Naive thymus-derived CD4-positive, alpha-beta T cell (primary cell): ENCODE data around the gene MED17. TPM values are rescaled to one million over a fixed set of nuclear protein-coding genes. Genes with fewer than 3 reads are reported as not detected.

Experiments
- ATAC-seq: fragments of 150-1000 bp; cut with Tn5 transposase; 2 replicates; pipeline ENCODE4 v1.10.0; 2021; ENCODE audit warnings: mild to moderate bottlenecking, moderate library complexity
- CTCF ChIA-PET: fragments of 350-600 bp; sonication (Branson Sonifier 250); formaldehyde crosslinking; loops from one replicate; lab custom pipeline; 2021; ENCODE audit warnings: antibody characterized with exemption; lab: Charles Lee
- POLR2A ChIA-PET: fragments of 350-600 bp; sonication (Branson Sonifier 250); formaldehyde crosslinking; loops from one replicate; lab custom pipeline; 2021; ENCODE audit warnings: antibody characterized with exemption, inconsistent platforms; lab: Charles Lee
- DNase-seq, 9 donors: peaks; one replicate each; pipeline versions ENCODE4 v3.0.0 to v3.0.0-alpha.2; 2020 to 2022; ENCODE audit warnings: mixed read lengths in 1 of 9
- H3K27ac ChIP-seq: one replicate; pipeline ENCODE4 v1.7.0; 2013; ENCODE audit warnings: mild to moderate bottlenecking, low read depth, low read length, moderate library complexity
- H3K27me3 ChIP-seq, 2 donors: one replicate each; pipeline ENCODE4 v1.7.0; 2013; ENCODE audit warnings: low read length in 2 of 2, mild to moderate bottlenecking in 2 of 2, moderate library complexity in 2 of 2; ENCODE audit not compliant: control insufficient read depth in 2 of 2, insufficient read depth in 2 of 2
- H3K36me3 ChIP-seq, 3 experiments: 1 replicate in 2 of 3; 2 replicates in 1 of 3; pipeline ENCODE4 v1.7.0; 2013; ENCODE audit warnings: low read length in 3 of 3, mild to moderate bottlenecking in 3 of 3, moderate library complexity in 1 of 3; ENCODE audit not compliant: insufficient read depth in 3 of 3, control insufficient read depth in 2 of 3
- H3K4me1 ChIP-seq, 2 donors: one replicate each; pipeline ENCODE4 v1.7.0; 2013; ENCODE audit warnings: low read length in 2 of 2, mild to moderate bottlenecking in 2 of 2, moderate library complexity in 1 of 2; ENCODE audit not compliant: control insufficient read depth in 2 of 2, insufficient read depth in 2 of 2
- H3K4me3 ChIP-seq: 2 replicates; pipeline ENCODE4 v1.7.0; 2013; ENCODE audit warnings: mild to moderate bottlenecking, low read length
- H3K9me3 ChIP-seq, 3 experiments: 1 replicate in 2 of 3; 2 replicates in 1 of 3; pipeline ENCODE4 v1.7.0; 2013; ENCODE audit warnings: low read length in 3 of 3; ENCODE audit not compliant: control insufficient read depth in 2 of 3
- H3K27ac Mint-ChIP-seq, 9 donors: one replicate each; pipeline ENCODE4 v1.8.0; 2020 to 2022; ENCODE audit warnings: mixed read lengths in 9 of 9, mild to moderate bottlenecking in 8 of 9, moderate library complexity in 5 of 9, inconsistent platforms in 2 of 9
- H3K27me3 Mint-ChIP-seq, 5 donors: one replicate each; pipeline ENCODE4 v1.8.0; 2021 to 2022; ENCODE audit warnings: mixed read lengths in 5 of 5, mild to moderate bottlenecking in 1 of 5
- H3K36me3 Mint-ChIP-seq, 5 donors: one replicate each; pipeline ENCODE4 v1.8.0; 2020 to 2022; ENCODE audit warnings: mixed read lengths in 5 of 5, mild to moderate bottlenecking in 3 of 5, inconsistent platforms in 1 of 5
- H3K4me1 Mint-ChIP-seq, 7 donors: one replicate each; pipeline ENCODE4 v1.8.0; 2020 to 2022; ENCODE audit warnings: mixed read lengths in 7 of 7, mild to moderate bottlenecking in 3 of 7, inconsistent platforms in 1 of 7
- H3K4me3 Mint-ChIP-seq, 10 donors: one replicate each; pipeline ENCODE4 v1.8.0; 2020 to 2022; ENCODE audit warnings: mild to moderate bottlenecking in 10 of 10, mixed read lengths in 10 of 10, moderate library complexity in 6 of 10, inconsistent platforms in 2 of 10
- H3K9me3 Mint-ChIP-seq, 11 donors: one replicate each; pipeline ENCODE4 v1.8.0; 2020 to 2022; ENCODE audit warnings: mixed read lengths in 11 of 11, mild to moderate bottlenecking in 4 of 11, inconsistent platforms in 1 of 11, moderate library complexity in 1 of 11
- intact Hi-C, 2 donors: fragments of 100-400 bp; cut with micrococcal nuclease; formaldehyde crosslinking; loops; one replicate each; pipeline ENCODE4 v1.15.1; 2023
- polyA plus RNA-seq, 2 donors: library from polyadenylated mRNA; unstranded; fragments of 300-500 nt; fragmentation: Illumina TruSeq; gene quantifications; one replicate each; pipeline ENCODE4 v1.2.3, GENCODE V29; 2021
- total RNA-seq, 6 experiments: library from RNA in 5 of 6; stranded (reverse) in 5 of 6; gene quantifications; 1 replicate in 5 of 6; 2 replicates in 1 of 6; pipeline ENCODE4 v1.2.3 and lab custom pipeline; 2021 to 2026

The MED17 gene
- total and polyA plus RNA-seq, 7 experiments from 2014 or later, result 17.3 to 75.9 (median 64.2) TPM

GRCh38 chr11:93737904-93738612 lies 46.0 kb upstream of the MED17 start:
- peak overlapping the region; percentile 88 for H3K4me3 ChIP-seq
- ATAC-seq (no peak), DNase-seq (no peak)
- POLR2A ChIA-PET, result interaction anchor here (1.2 to 5.8 kb wide), 4 partner anchors 14 to 57 kb away, joined by 3 to 96 read pairs (median 6); partner anchors contain the start of gene MED17
- no peaks in the 10 kb centered on the region for H3K9me3 ChIP-seq
- peaks cover 38 to 94% (median 72%) of the 10 kb centered on the region in 7 donors for H3K4me1 Mint-ChIP-seq
- CTCF ChIA-PET, result interaction anchor here (0.6 kb wide), 1 partner anchor 13 kb away, joined by 3 read pairs; no protein-coding TSS in a partner anchor
- H3K27me3 ChIP-seq, result no peaks in the 10 kb centered on the region
- peaks cover 30 to 42% (median 31%) of the 10 kb centered on the region in 3 experiments for H3K36me3 ChIP-seq
- H3K4me1 ChIP-seq, result peaks cover 28 to 50% of the 10 kb centered on the region in 2 donors
- H3K27ac Mint-ChIP-seq, result peak overlapping the region; percentile 51 to 100 (median 98)
- peaks cover 0 to 54% (median 45%) of the 10 kb centered on the region in 5 donors for H3K36me3 Mint-ChIP-seq
- intact Hi-C loops, result loop anchor here in 1 of 2 donors (1.0 kb wide), 1 partner anchor 8 kb away; no protein-coding TSS in a partner anchor
- H3K9me3 Mint-ChIP-seq, result peaks cover 0 to 2% (median 0%) of the 10 kb centered on the region in 11 donors
- peak overlapping the region; percentile 68 to 100 (median 99) for H3K4me3 Mint-ChIP-seq
- peaks cover 0 to 3% (median 0%) of the 10 kb centered on the region in 5 donors for H3K27me3 Mint-ChIP-seq
- peak overlapping the region; percentile 84 for H3K27ac ChIP-seq

- intact Hi-C loops, result loop anchor here in 1 of 2 donors (1.0 kb wide), 1 partner anchor 8 kb away; no protein-coding TSS in a partner anchor
- peaks cover 0 to 53% (median 44%) of the 10 kb centered on the region in 5 donors for H3K36me3 Mint-ChIP-seq
- peaks cover 0 to 2% (median 0%) of the 10 kb centered on the region in 11 donors for H3K9me3 Mint-ChIP-seq
- CTCF ChIA-PET, result interaction anchor here (0.6 kb wide), 1 partner anchor 12 kb away, joined by 3 read pairs; no protein-coding TSS in a partner anchor
- peaks cover 28 to 44% of the 10 kb centered on the region in 2 donors for H3K4me1 ChIP-seq
- ATAC-seq, result no peak
- peak overlapping the region; percentile 88 for H3K4me3 ChIP-seq
- H3K36me3 ChIP-seq, result peaks cover 25 to 36% (median 26%) of the 10 kb centered on the region in 3 experiments
- H3K27me3 ChIP-seq, result no peaks in the 10 kb centered on the region
- H3K27ac ChIP-seq, result peak overlapping the region; percentile 84
- POLR2A ChIA-PET, result interaction anchor here (1.2 to 5.8 kb wide), 3 partner anchors 14 to 56 kb away, joined by 3 to 96 read pairs (median 4); partner anchors contain the start of gene MED17
- peaks cover 39 to 92% (median 71%) of the 10 kb centered on the region in 7 donors for H3K4me1 Mint-ChIP-seq
- H3K4me3 Mint-ChIP-seq, result peak overlapping the region; percentile 68 to 100 (median 99)
- DNase-seq, result no peak
- no peaks in the 10 kb centered on the region for H3K9me3 ChIP-seq
- H3K27me3 Mint-ChIP-seq, result peaks cover 0 to 3% (median 0%) of the 10 kb centered on the region in 5 donors
- peak overlapping the region; percentile 56 to 100 (median 98) for H3K27ac Mint-ChIP-seq
These were observed 45.4 kb upstream of the MED17 start for GRCh38 chr11:93738647-93739081.

- H3K4me1 ChIP-seq, result peaks cover 28 to 35% of the 10 kb centered on the region in 2 donors
These were observed 43.9 kb upstream of the MED17 start for GRCh38 chr11:93740031-93740729.

GRCh38 chr11:93740730-93741093 lies 43.4 kb upstream of the MED17 start:
- H3K9me3 ChIP-seq, result no peaks in the 10 kb centered on the region
- peaks cover 28 to 35% of the 10 kb centered on the region in 2 donors for H3K4me1 ChIP-seq
- Mint-ChIP-seq H3K36me3 (peaks cover 0 to 50% (median 41%) of the 10 kb centered on the region in 5 donors), H3K9me3 (peaks cover 0 to 2% (median 0%) of the 10 kb centered on the region in 11 donors), H3K27ac (peak overlapping the region; percentile 98 to 100 (median 100)), H3K4me1 (peaks cover 41 to 92% (median 73%) of the 10 kb centered on the region in 7 donors), H3K27me3 (peaks cover 0 to 3% (median 0%) of the 10 kb centered on the region in 5 donors), H3K4me3 (peak overlapping the region; percentile 95 to 100 (median 100))
- H3K27ac ChIP-seq, result peak overlapping the region; percentile 84
- ATAC-seq (peak; percentile 59), DNase-seq (peak in 6 of 9 donors; percentile 35 to 65 (median 58))
- peak overlapping the region; percentile 88 for H3K4me3 ChIP-seq
- intact Hi-C loops, result loop anchor here (1.0 to 2.0 kb wide), 13 partner anchors 44 to 1348 kb away; partner anchors contain the start of genes ANKRD49 (in 2 of the 2), CEP295 (in 2 of the 2), CWC15 (in 2 of the 2) and KDM4D (in 2 of the 2)
- ChIA-PET POLR2A (interaction anchor here (0.7 to 5.8 kb wide), 20 partner anchors 10 to 1490 kb away, joined by 3 to 96 read pairs (median 6); partner anchors contain the start of genes CEP295, ENDOD1, FUT4 and MED17), CTCF (interaction anchor here (1.1 to 1.2 kb wide), 3 partner anchors 10 to 43 kb away, joined by 3 to 8 read pairs (median 3); partner anchors contain the start of gene MED17)
- H3K36me3 ChIP-seq, result peaks cover 11 to 20% (median 19%) of the 10 kb centered on the region in 3 experiments
- H3K27me3 ChIP-seq, result no peaks in the 10 kb centered on the region

More at GRCh38 chr11:93740031-93740729, 43.9 kb upstream of the MED17 start:
- H3K4me3 ChIP-seq, result peak overlapping the region; percentile 88
- Mint-ChIP-seq H3K4me1 (peaks cover 41 to 94% (median 73%) of the 10 kb centered on the region in 7 donors), H3K9me3 (peaks cover 0 to 2% (median 0%) of the 10 kb centered on the region in 11 donors), H3K4me3 (peak overlapping the region; percentile 95 to 100 (median 100)), H3K27me3 (peaks cover 0 to 3% (median 0%) of the 10 kb centered on the region in 5 donors), H3K27ac (peak overlapping the region; percentile 98 to 100 (median 100)), H3K36me3 (peaks cover 0 to 52% (median 41%) of the 10 kb centered on the region in 5 donors)
- CTCF ChIA-PET, result interaction anchor here (1.1 to 1.2 kb wide), 2 partner anchors 9 to 44 kb away, joined by 3 read pairs; partner anchors contain the start of gene MED17
- ATAC-seq, result no peak
- H3K27ac ChIP-seq, result peak overlapping the region; percentile 84
- peaks cover 12 to 24% (median 21%) of the 10 kb centered on the region in 3 experiments for H3K36me3 ChIP-seq
- H3K9me3 ChIP-seq, result no peaks in the 10 kb centered on the region
- H3K27me3 ChIP-seq, result no peaks in the 10 kb centered on the region
- POLR2A ChIA-PET, result interaction anchor here (0.7 to 5.8 kb wide), 15 partner anchors 10 to 1349 kb away, joined by 3 to 96 read pairs (median 8); partner anchors contain the start of genes ENDOD1, FUT4, MED17 and PANX1
- intact Hi-C loops, result loop anchor here (2.0 kb wide), 5 partner anchors 197 to 1349 kb away; partner anchors contain the start of genes SMCO4 (in 2 of the 2), CWC15 (in 1 of the 2), ENDOD1 (in 1 of the 2) and KDM4D (in 1 of the 2)
- peak in 4 of 9 donors; percentile 10 to 42 (median 18) for DNase-seq

- H3K27me3 Mint-ChIP-seq, result peaks cover 0 to 3% (median 0%) of the 10 kb centered on the region in 5 donors
- Histone ChIP-seq H3K27ac (peak within 1 kb of the TSS; percentile 84), H3K4me3 (peak within 1 kb of the TSS; percentile 88), H3K27me3 (no peaks in the 10 kb centered on the region), H3K9me3 (no peaks in the 10 kb centered on the region), H3K36me3 (peaks cover 6 to 19% (median 17%) of the 10 kb centered on the region in 3 experiments), H3K4me1 (peaks cover 28 to 31% of the 10 kb centered on the region in 2 donors)
- CTCF ChIA-PET, result interaction anchor here (0.7 to 1.1 kb wide), 3 partner anchors 10 to 777 kb away, joined by 3 to 8 read pairs (median 4); partner anchors contain the start of gene MED17
- intact Hi-C loops, result loop anchor here (1.0 to 2.0 kb wide), 13 partner anchors 43 to 1348 kb away; partner anchors contain the start of genes ANKRD49 (in 2 of the 2), CEP295 (in 2 of the 2), CWC15 (in 2 of the 2) and KDM4D (in 2 of the 2)
- peak within 1 kb of the TSS; percentile 95 to 100 (median 100) for H3K4me3 Mint-ChIP-seq
- POLR2A ChIA-PET, result interaction anchor here (0.6 to 5.8 kb wide), 33 partner anchors 9 to 1490 kb away, joined by 3 to 96 read pairs (median 5); partner anchors contain the start of genes ANKRD49, CEP295, CWC15 and ENDOD1
- H3K36me3 Mint-ChIP-seq, result peaks cover 0 to 47% (median 36%) of the 10 kb centered on the region in 5 donors
- DNase-seq (peak; percentile 85 to 98 (median 96)), ATAC-seq (peak; percentile 96)
- H3K9me3 Mint-ChIP-seq, result peaks cover 0 to 2% (median 0%) of the 10 kb centered on the region in 11 donors
- H3K4me1 Mint-ChIP-seq, result peaks cover 37 to 92% (median 71%) of the 10 kb centered on the region in 7 donors
- H3K27ac Mint-ChIP-seq, result peak within 1 kb of the TSS; percentile 98 to 100 (median 100)
These were observed 42.8 kb upstream of the MED17 start, which contains the start of the genes C11orf54 and TAF1D for GRCh38 chr11:93741094-93741881. C11orf54 (plus strand) TSS chr11:93741672; CDS start chr11:93747394, 5,722 bp downstream. TAF1D (minus strand) TSS chr11:93741495; CDS start chr11:93739304, 2,191 bp downstream.
